HFF-Myc (cell line): ENCODE results near the gene NAA15.

ENCODE experiments used
- DNase-seq: peaks from one replicate; pipeline ENCODE4 v3.0.0-alpha.2; 2011; ENCODE audit warnings: low read depth; ENCODE audit errors: extremely low read depth
- H3K4me3 ChIP-seq: replicated peaks from 2 replicates; pipeline ENCODE4 v1.5.1; 2011; ENCODE audit warnings: low read depth, mild to moderate bottlenecking, control low read depth, low read length
- CTCF ChIP-seq: IDR thresholded peaks from 2 replicates; pipeline ENCODE4 v1.5.1; 2012; ENCODE audit warnings: mild to moderate bottlenecking, low read depth, low read length, control low read depth; ENCODE audit errors: missing control alignments

NAA15 gene

GRCh38 chr4:139450586-139450985 lies 149.3 kb downstream of the NAA15 start:
- TF ChIP-seq CTCF, result no peak
- DNase-seq, result no peak
- no peak overlapping the region for H3K4me3 ChIP-seq

DNA sequence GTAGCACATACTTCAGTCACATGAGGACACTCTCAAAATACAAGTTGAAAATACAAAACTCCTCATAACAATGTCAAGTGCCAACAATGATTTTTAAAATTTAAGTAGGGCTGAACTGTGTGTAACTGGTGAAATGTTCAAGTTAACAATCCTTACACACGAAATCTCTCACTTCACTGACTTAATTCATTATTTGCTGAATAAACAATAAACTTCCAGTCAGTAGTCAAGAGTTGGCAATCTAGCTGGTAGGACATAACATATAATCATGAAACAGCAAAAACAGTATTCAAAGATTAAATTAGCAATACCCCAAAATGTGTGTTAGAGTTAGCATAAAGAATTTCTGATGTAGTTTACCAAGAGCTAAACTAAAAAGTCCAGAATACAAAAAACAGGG lies 150.7 kb downstream of the NAA15 start:
- DNase-seq, result no peak
- H3K4me3 ChIP-seq, result peak overlapping the region; percentile 89
- TF ChIP-seq CTCF, result no peak

DNA sequence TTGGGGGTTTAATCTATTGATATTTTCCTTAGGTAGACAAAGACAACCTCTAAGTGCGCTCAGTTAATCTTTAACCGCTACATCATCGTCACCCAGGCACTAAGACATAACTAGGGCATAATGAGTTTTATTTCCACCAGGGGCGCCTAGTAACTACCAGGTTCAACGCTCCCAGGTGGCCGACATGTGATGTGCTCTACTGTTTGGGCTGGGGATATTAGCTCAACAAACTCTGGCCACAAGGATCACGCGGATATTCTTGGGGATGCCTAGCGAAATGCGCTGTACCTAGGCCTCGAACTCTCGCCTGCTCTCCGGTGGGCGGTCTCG lies 151.7 kb downstream of the NAA15 start:
- TF ChIP-seq CTCF, result peak; percentile 37
- H3K4me3 ChIP-seq, result peak overlapping the region; percentile 89
- DNase-seq, result peak; percentile 69

GRCh38 chr4:139453371-139454110 lies 152.2 kb downstream of the NAA15 start:
- peak overlapping the region; percentile 89 for H3K4me3 ChIP-seq
- TF ChIP-seq CTCF, result no peak
- DNase-seq, result peak; percentile 85

DNA sequence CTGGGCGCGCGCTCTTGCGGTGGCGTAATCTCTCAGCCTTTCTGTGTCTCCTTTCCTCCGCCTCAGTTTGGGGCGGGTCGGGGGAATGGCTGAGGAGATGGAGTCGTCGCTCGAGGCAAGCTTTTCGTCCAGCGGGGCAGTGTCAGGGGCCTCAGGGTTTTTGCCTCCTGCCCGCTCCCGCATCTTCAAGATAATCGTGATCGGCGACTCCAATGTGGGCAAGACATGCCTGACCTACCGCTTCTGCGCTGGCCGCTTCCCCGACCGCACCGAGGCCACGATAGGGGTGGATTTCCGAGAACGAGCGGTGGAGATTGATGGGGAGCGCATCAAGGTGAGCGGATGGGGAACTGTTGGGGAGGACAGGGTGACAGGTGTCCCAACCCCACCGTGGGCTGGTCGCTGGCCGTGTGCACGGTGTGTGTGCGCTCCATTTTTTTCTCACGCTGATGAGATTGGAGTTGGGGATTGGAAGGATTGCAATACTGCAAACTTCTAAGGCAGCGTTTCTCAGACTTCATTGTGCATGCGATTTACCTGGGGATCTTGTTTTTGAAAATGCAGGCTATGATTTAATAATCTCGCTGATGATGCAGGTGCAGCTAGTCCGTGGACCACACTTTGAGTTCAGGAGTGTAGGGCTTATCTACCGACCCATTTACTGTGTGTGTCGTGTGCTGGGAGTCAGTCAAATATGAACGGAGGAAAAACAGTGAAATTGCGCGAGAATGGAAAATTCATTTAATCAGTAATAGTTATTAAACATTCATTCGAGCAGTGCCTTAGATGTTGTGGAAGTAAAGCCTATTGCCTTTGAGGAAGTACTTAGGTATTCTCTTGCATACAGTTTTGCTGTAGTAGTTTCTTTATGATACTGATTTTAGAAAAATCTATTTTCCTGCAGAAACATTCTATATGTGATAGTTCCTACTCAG lies 153.1 kb downstream of the NAA15 start, which contains the start of gene RAB33B:
Gene RAB33B (plus strand): TSS at position 11 of the 935 bp plus-strand sequence. CDS start 75 bp downstream, at position 86.
- DNase-seq, result peak; percentile 48
- no peak for TF ChIP-seq CTCF
- H3K4me3 ChIP-seq, result peak within 1 kb of the TSS; percentile 89

DNA sequence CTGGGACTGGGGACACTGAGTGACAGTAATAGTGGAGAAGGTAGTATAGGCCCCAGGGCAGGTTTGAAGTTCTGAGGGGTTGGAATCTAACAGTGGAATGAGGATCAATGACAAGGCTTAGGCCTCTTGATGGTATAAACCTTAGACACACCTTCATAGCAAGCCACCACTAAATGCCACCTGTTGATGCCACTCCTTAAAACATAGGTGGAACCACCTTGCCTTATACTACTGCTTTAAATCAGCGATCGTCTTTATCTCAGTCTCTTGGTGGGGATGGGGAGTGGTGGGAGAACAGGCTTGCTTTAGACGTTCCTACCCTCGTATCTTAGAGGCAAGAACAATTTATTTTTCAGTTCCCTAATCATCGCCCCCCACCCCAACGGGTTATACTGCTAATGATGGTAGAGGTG lies 153.8 kb downstream of the NAA15 start:
- no peak for TF ChIP-seq CTCF
- H3K4me3 ChIP-seq, result peak overlapping the region; percentile 89
- DNase-seq, result no peak
